NOMO-1 treated with DMSO at 0.1 percent for 48 hours (cell line): Measurements from ENCODE around the gene ARPP19.
"Not testable (repeated sequence)": the region's sequence is repeated elsewhere in the genome, so short reads cannot be mapped to it uniquely, and the experiment has no call there.

Experiments
- DNase-seq: peaks from one replicate; lab custom pipeline; 2025; ENCODE audit not compliant: unreplicated experiment; lab: John Stamatoyannopoulos, UW

The ARPP19 gene

GRCh38 chr15:52568601-52569585 is at the start of gene ARPP19:
Gene ARPP19 (minus strand): TSS chr15:52569030. CDS start chr15:52568892, 138 bp downstream.
- peak; percentile 89 for DNase-seq

GRCh38 chr15:52617026-52617425 is 48.2 kb upstream of the ARPP19 start:
- DNase-seq: no peak

GRCh38 chr15:52615302-52615701 is 46.5 kb upstream of the ARPP19 start:
- DNase-seq: no peak

- no peak for DNase-seq
These were observed 40.8 kb upstream of the ARPP19 start for GRCh38 chr15:52609593-52609992.

GRCh38 chr15:52584414-52584813 is 15.6 kb upstream of the ARPP19 start:
- no peak for DNase-seq

- DNase-seq: no peak
These were observed 11.0 kb upstream of the ARPP19 start for GRCh38 chr15:52579852-52580251.

- DNase-seq: no peak
These were observed 7.9 kb upstream of the ARPP19 start for GRCh38 chr15:52576692-52577091.

- not testable (repeated sequence) for DNase-seq
These were observed 6.7 kb upstream of the ARPP19 start for GRCh38 chr15:52575573-52575972.

- no peak for DNase-seq
These were observed 6.2 kb upstream of the ARPP19 start for GRCh38 chr15:52575072-52575471.

GRCh38 chr15:52574623-52575022 is 5.8 kb upstream of the ARPP19 start:
- DNase-seq: not testable (repeated sequence)

GRCh38 chr15:52567871-52568600 is 794 bp downstream of the ARPP19 start:
- peak; percentile 27 for DNase-seq

GRCh38 chr15:52566889-52567288 is 1.9 kb downstream of the ARPP19 start:
- no peak for DNase-seq

GRCh38 chr15:52565417-52566358 is 3.1 kb downstream of the ARPP19 start:
- peak; percentile 53 for DNase-seq

GRCh38 chr15:52563501-52564060 is 5.2 kb downstream of the ARPP19 start:
- no peak for DNase-seq

- DNase-seq: no peak
These were observed 9.3 kb downstream of the ARPP19 start for GRCh38 chr15:52559575-52559974.

GRCh38 chr15:52559022-52559421 is 9.8 kb downstream of the ARPP19 start:
- DNase-seq: no peak

- DNase-seq: no peak
These were observed 10.6 kb downstream of the ARPP19 start for GRCh38 chr15:52558196-52558595.

GRCh38 chr15:52557274-52557641 is 11.6 kb downstream of the ARPP19 start:
- DNase-seq: no peak

GRCh38 chr15:52556524-52557273 is 12.1 kb downstream of the ARPP19 start:
- no peak for DNase-seq

- DNase-seq: no peak
These were observed 16.5 kb downstream of the ARPP19 start for GRCh38 chr15:52552303-52552702.
